Vagina (tissue), 2 donors: Measurements from ENCODE around the gene EXOC2. TPM values are rescaled to one million over a fixed set of nuclear protein-coding genes. Genes with fewer than 3 reads are reported as not detected.
A peak's percentile ranks its signal among the peaks of the same experiment; 100 is the strongest.

Experiments used
- DNase-seq, 2 donors: peaks; one replicate each; pipeline ENCODE4 v3.0.0-alpha.2; 2017; ENCODE audit errors: extremely low spot score in 2 of 2
- H3K27ac ChIP-seq: fragments of 200-600 bp; sonication (generic); one replicate; pipeline ENCODE4 v1.5.1; 2019
- H3K27me3 ChIP-seq: fragments of 200-600 bp; sonication (generic); one replicate; pipeline ENCODE4 v1.5.1; 2019
- H3K36me3 ChIP-seq, 2 donors: fragments of 200-600 bp; sonication (generic); one replicate each; pipeline ENCODE4 v1.5.1; 2017 to 2019
- H3K4me1 ChIP-seq: fragments of 200-600 bp; sonication (generic); one replicate; pipeline ENCODE4 v1.5.1; 2019
- H3K4me3 ChIP-seq, 2 donors: fragments of 200-600 bp; sonication (generic); 1 replicate in 1 of 2; 2 replicates in 1 of 2; pipeline ENCODE4 v1.5.1; 2016 to 2019
- H3K9me3 ChIP-seq: fragments of 200-600 bp; sonication (generic); one replicate; pipeline ENCODE4 v1.5.1; 2019
- CTCF ChIP-seq, 3 experiments: fragments of 450-650 bp in 2 of 3; fragments of 200-600 bp in 1 of 3; sonication (generic) in 1 of 3; IDR thresholded peaks; one replicate each; pipeline ENCODE4 v1.5.1; 2017 to 2019; ENCODE audit warnings: antibody characterized with exemption in 3 of 3, mild to moderate bottlenecking in 2 of 3, moderate library complexity in 2 of 3
- POLR2A ChIP-seq, 2 donors: fragments of 450-650 bp; IDR thresholded peaks; one replicate each; pipeline ENCODE4 v1.6.1; 2017; ENCODE audit warnings: antibody characterized with exemption in 2 of 2, mild to moderate bottlenecking in 2 of 2, moderate library complexity in 2 of 2
- POLR2AphosphoS5 ChIP-seq, 2 donors: sonication (generic); formaldehyde crosslinking; IDR thresholded peaks; one replicate each; pipeline ENCODE4 v1.9.0; 2017; ENCODE audit warnings: antibody characterized with exemption in 2 of 2, mild to moderate bottlenecking in 2 of 2, low read depth in 1 of 2; ENCODE audit not compliant: insufficient read depth in 1 of 2
- intact Hi-C: fragments of 100-400 bp; cut with DNase I; formaldehyde crosslinking; loops from one replicate; pipeline ENCODE4 v1.15.1; 2023
- total RNA-seq: library from RNA; depleted of rRNA; stranded (reverse); fragments of >200 nt; gene quantifications from one replicate; pipeline ENCODE4 v1.2.3, GENCODE V29; 2016

Gene EXOC2
- total RNA-seq, 1 donor from 2014 or later: 23.6 TPM

DNA sequence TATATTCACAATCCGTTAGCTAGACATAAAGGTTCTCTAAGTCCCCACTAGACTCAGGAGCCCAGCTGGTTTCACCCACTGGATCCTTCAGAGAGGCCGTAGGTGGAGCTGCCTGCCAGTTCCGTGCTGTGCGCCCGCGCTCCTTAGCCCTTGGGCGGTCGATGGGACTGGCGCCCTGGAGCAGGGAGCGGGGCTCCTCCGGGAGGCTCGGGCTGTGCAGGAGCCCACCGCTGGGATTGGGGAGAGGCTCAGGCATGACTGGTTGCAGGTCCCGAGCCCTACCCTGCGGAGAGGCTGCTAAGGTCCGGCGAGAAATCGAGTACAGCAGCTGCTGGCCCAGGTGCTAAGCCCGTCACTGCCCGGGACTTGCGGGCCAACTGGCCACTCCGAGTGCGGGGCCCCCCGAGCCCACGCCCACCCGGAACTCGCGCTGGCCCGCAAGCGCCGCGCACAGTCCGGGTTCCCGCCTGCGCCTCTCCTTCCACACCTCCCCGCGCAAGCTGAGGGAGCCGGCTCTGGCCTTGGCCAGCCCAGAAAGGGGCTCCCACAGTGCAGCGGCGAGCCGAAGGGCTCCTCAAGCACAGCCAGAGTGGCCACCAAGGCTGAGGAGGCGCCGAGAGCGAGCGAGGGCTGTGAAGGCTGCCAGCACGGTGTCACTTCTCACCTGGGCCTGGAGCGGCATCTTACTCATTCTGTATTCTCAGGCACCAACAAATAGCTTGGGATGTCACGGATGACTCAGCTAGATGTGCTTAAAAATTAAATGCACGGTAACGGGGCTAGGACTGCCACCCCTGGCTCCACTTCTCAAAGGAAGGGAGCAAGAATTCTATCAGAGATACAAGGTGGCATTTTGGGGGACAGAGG, 257.3 kb downstream of the EXOC2 start:
- Histone ChIP-seq H3K27ac (peak overlapping the region; percentile 69), H3K4me1 (no peaks in the 10 kb centered on the region), H3K36me3 (no peaks in the 10 kb centered on the region), H3K4me3 (no peak overlapping the region), H3K27me3 (no peaks in the 10 kb centered on the region), H3K9me3 (no peaks in the 10 kb centered on the region)
- TF ChIP-seq POLR2A (IDR thresholded peaks at IDR 0.05): no peak
- TF ChIP-seq POLR2AphosphoS5 (IDR thresholded peaks at IDR 0.05; ENCODE audit: insufficient read depth in 1 of 2, low read depth in 1 of 2): no peak
- no peak for TF ChIP-seq CTCF (IDR thresholded peaks at IDR 0.05)
- peak in 1 of 2 donors; percentile 34 for DNase-seq
- intact Hi-C loops: no loop called here

Other genes with a start within 250 kb of the EXOC2 start
- gene HUS1B, start 36.0 kb downstream of the EXOC2 start, total RNA-seq: 0.98 TPM